HG03280 (cell line): ENCODE results near the gene FAIM2.

ENCODE experiments used
- ATAC-seq: cut with Tn5 transposase; IDR thresholded peaks from one replicate; pipeline ENCODE4 v1.9.1; 2021; ENCODE audit warnings: mild to moderate bottlenecking, moderate library complexity; ENCODE audit not compliant: unreplicated experiment

The FAIM2 gene

DNA sequence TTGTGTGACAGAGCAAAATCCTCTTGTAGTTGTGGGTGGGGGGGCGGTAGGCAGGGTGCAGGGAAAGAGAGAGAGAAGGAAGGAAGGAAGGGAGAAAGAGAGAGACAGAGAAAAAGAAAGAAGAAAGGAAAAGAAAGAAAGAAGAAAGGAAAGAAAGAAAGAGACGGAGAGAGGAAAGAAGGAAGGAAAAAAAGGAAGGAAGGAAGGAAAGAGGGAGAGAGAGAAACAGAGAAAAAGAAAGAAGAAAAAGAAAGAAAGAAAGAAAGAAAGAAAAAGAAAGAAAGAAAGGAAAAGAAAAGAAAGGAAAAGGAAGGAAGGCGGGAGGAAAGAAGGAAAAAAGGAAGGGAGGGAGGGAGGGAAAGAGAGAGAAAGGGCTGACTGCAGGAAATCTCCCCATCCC, 17.6 kb upstream of the FAIM2 start:
- no peak for ATAC-seq

GRCh38 chr12:49920915-49921286, 17.2 kb upstream of the FAIM2 start:
- no peak for ATAC-seq

DNA sequence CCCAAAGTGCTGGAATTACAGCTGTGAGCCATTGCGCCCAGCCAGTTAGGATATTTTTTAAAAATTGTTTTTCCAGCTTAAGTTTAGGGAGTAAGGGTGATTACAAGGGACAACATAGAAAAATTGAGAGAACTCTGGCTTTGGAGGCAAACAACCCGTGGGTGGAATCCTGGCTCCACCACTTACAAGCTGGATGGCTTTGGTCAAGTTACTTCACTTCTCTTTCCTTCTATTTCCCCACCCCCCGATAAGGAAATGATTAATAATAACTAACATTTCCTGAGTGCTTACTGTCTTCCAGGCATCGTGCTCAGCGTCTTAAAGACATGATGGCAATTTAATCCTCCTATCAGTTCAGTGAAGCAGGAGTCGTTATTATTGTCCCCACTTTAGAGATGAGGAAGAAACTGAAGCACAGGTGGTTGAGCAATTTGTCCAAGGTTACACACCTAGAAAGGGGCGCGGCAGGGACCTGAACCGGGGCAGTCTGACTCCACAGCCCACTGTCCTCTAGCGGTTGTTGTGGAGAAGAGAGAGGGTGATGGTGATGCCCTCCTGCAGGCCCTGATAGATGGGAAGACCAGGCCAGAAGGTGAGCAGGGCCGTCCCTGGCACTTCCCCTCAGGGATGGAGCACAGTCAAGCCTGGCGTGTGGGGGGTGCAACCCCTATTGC, 16.7 kb upstream of the FAIM2 start:
- no peak for ATAC-seq

DNA sequence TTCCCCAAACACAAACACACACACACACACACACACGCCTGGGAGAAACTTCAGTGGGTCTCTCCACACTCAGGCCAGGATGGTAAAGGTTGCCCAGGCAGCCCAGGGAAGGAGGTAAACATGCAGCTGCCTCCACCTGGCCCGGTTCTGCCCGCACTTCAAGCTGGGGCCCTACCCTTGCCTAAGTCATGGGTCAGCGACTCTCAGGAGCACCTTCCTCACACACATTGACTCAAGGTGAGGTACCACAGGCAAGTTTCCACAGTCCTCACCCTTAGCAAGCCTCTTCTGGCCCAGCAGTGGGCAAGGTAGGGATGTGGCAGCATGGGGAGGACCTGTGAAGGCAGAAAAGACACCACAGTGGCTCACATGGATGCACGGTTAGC, 14.1 kb upstream of the FAIM2 start:
- ATAC-seq: no peak

GRCh38 chr12:49917166-49917787, 13.6 kb upstream of the FAIM2 start:
- ATAC-seq: no peak

DNA sequence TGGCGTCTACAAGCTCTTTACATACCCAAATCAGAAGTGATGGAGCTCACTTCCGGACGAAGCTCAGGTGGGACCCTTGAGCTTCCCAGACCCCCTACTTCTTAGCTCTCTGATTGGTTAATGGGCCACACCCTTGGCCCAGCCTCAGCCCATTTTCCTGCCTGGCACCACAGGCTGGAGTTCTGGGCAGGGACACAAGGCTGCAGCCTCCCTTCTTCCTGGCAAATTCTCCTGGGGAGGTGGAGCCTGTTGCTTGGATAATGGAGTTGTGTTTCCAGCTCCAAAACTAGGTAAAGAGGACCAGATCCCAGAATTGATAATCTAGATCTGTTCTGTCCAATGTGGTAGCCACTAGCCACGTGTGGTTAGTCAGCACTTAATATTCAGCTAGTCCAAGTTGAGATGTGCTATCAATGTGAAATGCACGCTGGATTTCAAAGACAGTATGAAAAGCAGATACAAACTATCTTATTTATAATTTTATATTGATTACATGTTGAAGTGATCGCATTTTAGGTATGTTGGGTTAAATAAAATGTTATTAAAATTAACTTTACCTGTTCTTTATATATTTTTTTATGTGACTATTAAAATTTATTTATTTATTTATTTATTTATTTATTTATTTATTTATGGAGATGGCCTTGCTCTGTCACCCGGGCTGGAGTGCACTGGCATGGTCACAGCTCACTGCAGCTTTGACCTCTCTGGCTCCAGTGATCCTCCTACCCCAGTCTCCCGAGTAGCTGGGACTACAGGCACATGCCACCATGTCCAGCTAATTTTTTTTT, 12.6 kb upstream of the FAIM2 start:
- ATAC-seq: no peak

- ATAC-seq: no peak
Observed at GRCh38 chr12:49912345-49913255, 8.9 kb upstream of the FAIM2 start.

- no peak for ATAC-seq
Observed at GRCh38 chr12:49911213-49911605, 7.5 kb upstream of the FAIM2 start.

DNA sequence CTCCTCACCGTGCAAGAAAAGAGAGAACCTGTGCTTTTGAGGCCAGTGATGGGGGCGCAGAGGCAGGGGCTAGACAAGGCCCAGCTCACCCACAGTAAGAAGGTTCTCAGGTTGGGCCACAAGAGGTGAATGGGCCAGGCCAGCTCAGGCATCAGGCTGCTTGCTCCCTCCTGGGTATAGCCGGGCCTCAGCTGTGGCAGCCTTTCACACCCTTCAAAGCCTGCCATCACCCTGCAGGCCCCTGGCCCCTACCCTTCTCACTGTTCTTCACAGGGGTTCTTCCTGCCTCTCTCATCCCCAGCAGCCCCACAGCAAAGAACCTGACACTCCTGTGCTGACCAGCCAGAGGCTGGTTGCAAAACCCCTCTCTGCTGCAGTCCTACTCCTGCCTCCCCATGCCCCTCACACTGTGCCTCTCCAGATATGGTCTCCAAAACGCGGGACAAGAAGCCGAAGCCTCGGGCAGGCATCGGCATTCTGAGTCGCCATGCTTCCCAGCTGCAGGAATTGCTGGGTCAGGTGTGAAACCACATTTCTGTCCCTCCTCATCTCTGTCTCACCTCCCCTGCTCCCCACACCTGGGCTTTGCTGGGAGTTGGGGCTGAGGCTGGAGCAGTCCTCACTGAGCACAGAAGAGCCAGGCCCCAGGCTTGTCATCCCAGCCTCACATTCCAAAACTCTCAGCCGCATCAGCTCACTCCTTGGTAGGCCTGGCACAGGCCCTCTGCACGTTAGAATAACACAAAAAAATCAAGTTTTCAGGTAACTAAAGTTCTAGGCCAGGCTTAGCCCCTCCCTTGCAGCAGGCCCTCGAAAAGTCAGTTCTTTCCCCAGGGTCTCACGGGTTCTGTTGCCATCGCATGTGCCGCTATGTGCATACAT, 6.9 kb upstream of the FAIM2 start:
- no peak for ATAC-seq

- no peak for ATAC-seq
Observed at GRCh38 chr12:49909826-49910225, 6.1 kb upstream of the FAIM2 start.

DNA sequence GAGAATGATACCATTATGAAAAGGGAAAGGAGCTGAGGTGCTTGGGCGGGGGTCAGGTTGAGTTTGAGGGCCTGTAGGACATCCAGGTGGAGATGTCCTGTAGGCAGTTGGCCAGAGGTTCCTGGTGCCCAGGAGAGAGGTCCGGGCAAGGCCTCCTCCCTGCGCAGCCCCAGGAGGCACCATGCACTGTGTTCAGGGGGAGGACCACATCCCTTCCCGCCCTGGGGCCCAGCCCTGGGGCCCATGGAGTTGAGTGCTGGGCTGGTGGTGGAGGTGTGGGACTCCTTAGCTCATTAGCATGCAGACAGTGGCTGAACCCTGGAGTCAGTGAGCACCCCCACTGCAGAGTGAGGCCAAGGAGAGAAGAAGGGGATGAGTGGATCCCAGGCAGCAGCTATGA, 5.7 kb upstream of the FAIM2 start:
- ATAC-seq: no peak

GRCh38 chr12:49907352-49907751, 3.7 kb upstream of the FAIM2 start:
- ATAC-seq: no peak

- ATAC-seq: no peak
Observed at GRCh38 chr12:49905718-49906314, 2.1 kb upstream of the FAIM2 start.

- ATAC-seq: no peak
Observed at GRCh38 chr12:49904601-49905000, 901 bp upstream of the FAIM2 start.

GRCh38 chr12:49903351-49903699, 375 bp downstream of the FAIM2 start:
- ATAC-seq: no peak

GRCh38 chr12:49902399-49903350, 1.0 kb downstream of the FAIM2 start:
- no peak for ATAC-seq

DNA sequence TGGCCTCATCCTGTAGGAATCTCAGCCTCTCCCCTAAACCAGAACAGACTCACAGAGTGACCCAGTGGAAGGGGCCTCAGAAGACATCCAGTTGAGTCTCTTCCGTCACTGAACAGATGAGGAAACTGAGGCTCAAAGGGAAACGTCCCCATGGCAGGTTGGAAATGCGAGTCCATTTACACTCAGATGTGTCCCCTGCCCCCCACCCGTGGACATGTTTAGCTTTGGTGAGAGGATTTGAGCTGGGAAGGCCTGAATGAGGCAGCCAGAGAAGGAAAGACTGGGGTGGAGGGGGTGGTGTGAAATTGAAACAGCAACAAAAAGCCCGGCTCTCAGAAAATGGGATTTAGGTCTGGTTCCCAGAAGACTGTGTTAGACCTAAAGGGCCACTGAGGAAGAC, 1.7 kb downstream of the FAIM2 start:
- ATAC-seq: no peak

DNA sequence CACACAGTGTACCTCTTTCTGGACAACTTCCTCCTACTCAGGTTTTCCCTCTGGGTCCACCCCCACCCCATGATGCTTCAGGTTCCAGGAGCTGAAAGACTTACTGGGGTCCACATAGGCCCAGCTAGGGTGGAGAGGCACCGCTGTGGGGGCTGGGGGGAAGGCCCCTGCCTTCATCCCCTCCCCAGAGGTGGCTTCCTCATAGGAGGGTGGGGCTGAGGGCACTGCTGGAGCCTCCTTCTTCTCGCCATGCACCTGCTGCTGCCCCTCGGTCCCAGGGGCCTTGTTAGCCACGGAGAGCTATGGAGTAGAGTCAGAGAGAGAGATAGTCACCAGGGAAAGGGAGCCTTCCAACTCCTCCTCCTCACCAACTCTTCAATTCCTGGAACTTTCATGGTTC, 2.7 kb downstream of the FAIM2 start:
- no peak for ATAC-seq

GRCh38 chr12:49900371-49900770, 3.3 kb downstream of the FAIM2 start:
- ATAC-seq: no peak
